Endodermal cell (in vitro differentiated cells): ENCODE data around the gene GNAT2. TPM values are rescaled to one million over a fixed set of nuclear protein-coding genes. Genes with fewer than 3 reads are reported as not detected.

Experiments
- DNase-seq: peaks from one replicate; pipeline ENCODE4 v3.0.0-alpha.2; 2017
- H3K27ac ChIP-seq: 2 replicates; pipeline ENCODE4 v1.5.1; 2013; ENCODE audit warnings: mild to moderate bottlenecking, low read depth, low read length, moderate library complexity
- H3K27me3 ChIP-seq: 2 replicates; pipeline ENCODE4 v1.6.1; 2013; ENCODE audit warnings: mild to moderate bottlenecking, low read length, moderate library complexity; ENCODE audit not compliant: insufficient read depth, control insufficient read depth, poor library complexity, severe bottlenecking
- H3K36me3 ChIP-seq: 2 replicates; pipeline ENCODE4 v1.7.0; 2013; ENCODE audit warnings: mild to moderate bottlenecking, low read length, moderate library complexity; ENCODE audit not compliant: control insufficient read depth, insufficient read depth
- H3K4me1 ChIP-seq: one replicate; pipeline ENCODE4 v1.7.0; 2013; ENCODE audit warnings: low read length; ENCODE audit not compliant: control insufficient read depth, insufficient read depth
- H3K4me3 ChIP-seq: 2 replicates; pipeline ENCODE4 v1.5.1; 2013; ENCODE audit warnings: mild to moderate bottlenecking, low read length, moderate library complexity
- H3K9ac ChIP-seq: 2 replicates; pipeline ENCODE4 v1.6.1; 2013; ENCODE audit warnings: mild to moderate bottlenecking, low read length, moderate library complexity; ENCODE audit not compliant: poor library complexity, severe bottlenecking; ENCODE audit errors: extremely low read depth
- H3K9me3 ChIP-seq: 2 replicates; pipeline ENCODE4 v1.6.1; 2013; ENCODE audit warnings: mild to moderate bottlenecking, low read length, moderate library complexity; ENCODE audit not compliant: control insufficient read depth
- H3K27ac Mint-ChIP-seq: 2 replicates; pipeline ENCODE4 v1.8.0; 2020; ENCODE audit warnings: mixed read lengths
- H3K27me3 Mint-ChIP-seq: 2 replicates; pipeline ENCODE4 v1.8.0; 2021; ENCODE audit warnings: mild to moderate bottlenecking, mixed read lengths; ENCODE audit not compliant: insufficient read depth
- H3K36me3 Mint-ChIP-seq: 2 replicates; pipeline ENCODE4 v1.8.0; 2020; ENCODE audit warnings: low read depth, mixed read lengths
- H3K4me1 Mint-ChIP-seq: 2 replicates; pipeline ENCODE4 v1.8.0; 2020; ENCODE audit warnings: mixed read lengths
- H3K4me3 Mint-ChIP-seq: 2 replicates; pipeline ENCODE4 v1.8.0; 2020; ENCODE audit warnings: mild to moderate bottlenecking, moderate library complexity, mixed read lengths
- H3K9me3 Mint-ChIP-seq: 2 replicates; pipeline ENCODE4 v1.8.0; 2020; ENCODE audit warnings: mild to moderate bottlenecking, mixed read lengths
- WGBS, 2 experiments: methylation state at CpG; one replicate each; pipeline versions ENCODE4 v1.1.5 to v1.1.7; 2013; ENCODE audit warnings: missing lambda C conversion rate in 2 of 2, mixed read lengths in 1 of 2; ENCODE audit not compliant: insufficient coverage in 1 of 2, insufficient read length in 1 of 2; 5-methylcytosine and 5-hydroxymethylcytosine counted together
- total RNA-seq, 2 donors: library from RNA; stranded (reverse); fragmentation: NEBNext Ultra II Directional in 1 of 2; extraction: Animal tissue kit (Norgen Biotek cat#: 25700) in 1 of 2; gene quantifications; 2 replicates in 1 of 2; 3 replicates in 1 of 2; pipeline ENCODE4 v1.2.1, GENCODE V29; 2021
- TF ChIP-seq, protein P1 (sequence below): fragments of 200-600 bp; sonication (generic); conservative IDR thresholded peaks from 2 replicates; pipeline ENCODE4 v1.5.0; 2021; ENCODE audit warnings: antibody characterized with exemption, mild to moderate bottlenecking

Gene GNAT2
- total RNA-seq, 2 donors from 2014 or later = not detected

GRCh38 chr1:109622137-109622892 is 2.9 kb upstream of the GNAT2 start:
- Histone ChIP-seq H3K27ac (no peak overlapping the region), H3K36me3 (no peaks in the 10 kb centered on the region), H3K9me3 (no peaks in the 10 kb centered on the region), H3K4me1 (peaks cover 7% of the 10 kb centered on the region), H3K27me3 (no peaks in the 10 kb centered on the region), H3K4me3 (peak overlapping the region; percentile 95), H3K9ac (no peak overlapping the region)
- TF ChIP-seq, protein P1, sequence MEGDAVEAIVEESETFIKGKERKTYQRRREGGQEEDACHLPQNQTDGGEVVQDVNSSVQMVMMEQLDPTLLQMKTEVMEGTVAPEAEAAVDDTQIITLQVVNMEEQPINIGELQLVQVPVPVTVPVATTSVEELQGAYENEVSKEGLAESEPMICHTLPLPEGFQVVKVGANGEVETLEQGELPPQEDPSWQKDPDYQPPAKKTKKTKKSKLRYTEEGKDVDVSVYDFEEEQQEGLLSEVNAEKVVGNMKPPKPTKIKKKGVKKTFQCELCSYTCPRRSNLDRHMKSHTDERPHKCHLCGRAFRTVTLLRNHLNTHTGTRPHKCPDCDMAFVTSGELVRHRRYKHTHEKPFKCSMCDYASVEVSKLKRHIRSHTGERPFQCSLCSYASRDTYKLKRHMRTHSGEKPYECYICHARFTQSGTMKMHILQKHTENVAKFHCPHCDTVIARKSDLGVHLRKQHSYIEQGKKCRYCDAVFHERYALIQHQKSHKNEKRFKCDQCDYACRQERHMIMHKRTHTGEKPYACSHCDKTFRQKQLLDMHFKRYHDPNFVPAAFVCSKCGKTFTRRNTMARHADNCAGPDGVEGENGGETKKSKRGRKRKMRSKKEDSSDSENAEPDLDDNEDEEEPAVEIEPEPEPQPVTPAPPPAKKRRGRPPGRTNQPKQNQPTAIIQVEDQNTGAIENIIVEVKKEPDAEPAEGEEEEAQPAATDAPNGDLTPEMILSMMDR = no peak
- no peaks in the 10 kb centered on the region for H3K27me3 Mint-ChIP-seq
- no peaks in the 10 kb centered on the region for H3K9me3 Mint-ChIP-seq
- peak overlapping the region; percentile 91 for H3K4me3 Mint-ChIP-seq
- WGBS, 2 experiments = 92 to 100% methylated on average over 4 to 11 of the region's 11 CpGs
- no peak for DNase-seq
- H3K4me1 Mint-ChIP-seq = peaks cover 21% of the 10 kb centered on the region
- peaks cover 7% of the 10 kb centered on the region for H3K36me3 Mint-ChIP-seq
- H3K27ac Mint-ChIP-seq = no peak overlapping the region

DNA sequence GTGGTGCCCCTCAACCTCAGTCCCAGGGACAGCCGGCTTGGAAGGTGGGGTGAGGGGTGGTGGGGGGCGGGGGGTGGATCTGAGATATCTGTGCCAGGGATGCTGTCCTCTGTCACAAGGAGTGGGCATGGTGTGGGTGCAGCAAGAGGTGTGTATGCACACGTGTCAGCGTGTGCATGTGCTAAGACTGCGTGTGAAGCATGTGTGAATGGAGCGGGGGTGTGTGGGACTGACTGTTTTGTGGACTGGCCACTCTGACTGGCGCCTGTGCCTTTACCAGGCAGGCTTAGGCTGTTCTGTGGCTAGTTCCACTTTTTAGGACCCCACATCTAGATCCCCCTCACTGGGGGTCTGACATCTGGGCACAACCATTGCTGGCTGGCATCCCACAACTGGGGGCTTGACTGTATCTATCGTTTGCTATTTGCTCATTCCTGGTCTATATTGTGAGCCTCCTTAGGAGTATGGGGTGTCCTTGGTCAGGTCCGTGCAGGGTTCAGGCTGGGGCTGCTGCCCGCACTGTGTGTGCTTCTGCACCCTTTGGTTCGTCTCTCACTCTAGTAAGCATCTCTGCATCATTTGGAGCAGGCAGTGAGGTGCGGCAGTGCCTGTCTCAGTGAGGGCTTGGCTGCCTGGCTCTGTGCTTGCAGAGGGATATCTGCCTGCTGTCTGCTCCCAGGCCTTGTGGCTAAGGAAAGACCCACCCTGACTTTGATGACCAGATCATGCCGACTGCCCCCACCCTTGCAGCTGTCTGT is 2.1 kb upstream of the GNAT2 start:
- no peaks in the 10 kb centered on the region for H3K27me3 ChIP-seq
- no peak overlapping the region for H3K9ac ChIP-seq
- no peaks in the 10 kb centered on the region for H3K27me3 Mint-ChIP-seq
- peaks cover 23% of the 10 kb centered on the region for H3K4me1 Mint-ChIP-seq
- no peaks in the 10 kb centered on the region for H3K9me3 ChIP-seq
- H3K27ac Mint-ChIP-seq = no peak overlapping the region
- peak; percentile 35 for DNase-seq
- no peak overlapping the region for H3K27ac ChIP-seq
- peaks cover 7% of the 10 kb centered on the region for H3K4me1 ChIP-seq
- peak overlapping the region; percentile 95 for H3K4me3 ChIP-seq
- no peaks in the 10 kb centered on the region for H3K9me3 Mint-ChIP-seq
- H3K36me3 Mint-ChIP-seq = peaks cover 6% of the 10 kb centered on the region
- WGBS, 2 experiments = 78 to 87% methylated on average over 9 to 13 of the region's 13 CpGs
- TF ChIP-seq, protein P1 = no peak
- peak overlapping the region; percentile 91 for H3K4me3 Mint-ChIP-seq
- no peaks in the 10 kb centered on the region for H3K36me3 ChIP-seq

GRCh38 chr1:109620841-109621286 is 1.4 kb upstream of the GNAT2 start:
- Mint-ChIP-seq H3K4me3 (peak overlapping the region; percentile 91), H3K4me1 (peaks cover 23% of the 10 kb centered on the region), H3K36me3 (no peaks in the 10 kb centered on the region), H3K9me3 (no peaks in the 10 kb centered on the region), H3K27me3 (no peaks in the 10 kb centered on the region), H3K27ac (no peak overlapping the region)
- peak; percentile 94 for DNase-seq
- no peaks in the 10 kb centered on the region for H3K36me3 ChIP-seq
- TF ChIP-seq, protein P1 = no peak
- 1 to 13% methylated on average over 1 to 17 of the region's 18 CpGs for WGBS, 2 experiments
- no peaks in the 10 kb centered on the region for H3K27me3 ChIP-seq
- H3K4me3 ChIP-seq = peak overlapping the region; percentile 95
- peak overlapping the region; percentile 78 for H3K9ac ChIP-seq
- H3K9me3 ChIP-seq = no peaks in the 10 kb centered on the region
- H3K4me1 ChIP-seq = peaks cover 7% of the 10 kb centered on the region
- peak overlapping the region; percentile 73 for H3K27ac ChIP-seq
